OCI-LY7 (cell line): ENCODE results near the gene TNS1. TPM values are rescaled to one million over a fixed set of nuclear protein-coding genes. Genes with fewer than 3 reads are reported as not detected.

Experiments
- BruUV-seq: library from RNA; stranded (reverse); fragments of 400-500 nt; replicated peaks from 2 replicates; lab custom pipeline; 2021; lab: Mats Ljungman, UMichigan
- CTCF ChIA-PET: fragments of 300-600 bp; sonication (Branson Sonifier 250); formaldehyde crosslinking; loops from one replicate; lab custom pipeline; 2022; ENCODE audit warnings: antibody characterized with exemption; ENCODE audit not compliant: unreplicated experiment; lab: Charles Lee
- POLR2A ChIA-PET: fragments of 300-600 bp; sonication (Branson Sonifier 250); formaldehyde crosslinking; loops from one replicate; lab custom pipeline; 2022; ENCODE audit warnings: antibody characterized with exemption; lab: Charles Lee
- DNase-seq: peaks from one replicate; pipeline ENCODE4 v3.0.0-alpha.2; 2015; ENCODE audit warnings: low spot score
- H2AFZ ChIP-seq: fragments of 200-600 bp; sonication (generic), shearing (Covaris generic); 2 replicates; pipeline ENCODE4 v1.6.1; 2014; ENCODE audit warnings: mild to moderate bottlenecking, antibody characterized with exemption, low read length, moderate library complexity
- H3K27ac ChIP-seq: fragments of 200-600 bp; sonication (generic); 2 replicates; pipeline ENCODE4 v1.5.1; 2014; ENCODE audit warnings: mixed run types, low read depth, mild to moderate bottlenecking, moderate library complexity, low read length, inconsistent platforms; ENCODE audit not compliant: poor library complexity, severe bottlenecking
- H3K36me3 ChIP-seq: fragments of 200-600 bp; sonication (generic); 2 replicates; pipeline ENCODE4 v1.6.1; 2014; ENCODE audit warnings: mild to moderate bottlenecking, antibody characterized with exemption, low read length, moderate library complexity, mixed read lengths; ENCODE audit not compliant: insufficient read depth
- H3K4me1 ChIP-seq: fragments of 200-600 bp; sonication (generic); 2 replicates; pipeline ENCODE4 v1.5.1; 2014; ENCODE audit warnings: mild to moderate bottlenecking, low read length; ENCODE audit not compliant: insufficient read depth, poor library complexity, severe bottlenecking
- H3K4me2 ChIP-seq: fragments of 200-600 bp; sonication (generic); 2 replicates; pipeline ENCODE4 v1.6.1; 2014; ENCODE audit warnings: mild to moderate bottlenecking, low read length
- H3K4me3 ChIP-seq: fragments of 200-600 bp; sonication (generic); 2 replicates; pipeline ENCODE4 v1.5.1; 2014; ENCODE audit warnings: mild to moderate bottlenecking, low read depth, low read length; ENCODE audit not compliant: poor library complexity, severe bottlenecking
- H3K79me2 ChIP-seq: fragments of 200-600 bp; sonication (generic); 2 replicates; pipeline ENCODE4 v1.6.1; 2016; ENCODE audit warnings: low read depth, mild to moderate bottlenecking, low read length, moderate library complexity, mixed read lengths; ENCODE audit not compliant: insufficient read depth
- H3K9me2 ChIP-seq: fragments of 200-600 bp; sonication (generic); 2 replicates; pipeline ENCODE4 v1.6.1; 2016; ENCODE audit warnings: mild to moderate bottlenecking, low read length, mixed read lengths; ENCODE audit not compliant: insufficient read depth
- H3K9me3 ChIP-seq: fragments of 200-600 bp; sonication (generic); 2 replicates; pipeline ENCODE4 v1.6.1; 2014; ENCODE audit warnings: mild to moderate bottlenecking, mixed run types, low read length, mixed read lengths
- H4K20me1 ChIP-seq: fragments of 200-600 bp; sonication (generic); 2 replicates; pipeline ENCODE4 v1.6.1; 2014; ENCODE audit warnings: mild to moderate bottlenecking, antibody characterized with exemption, low read length, moderate library complexity, mixed read lengths; ENCODE audit not compliant: insufficient read depth
- EZH2phosphoT487 ChIP-seq: fragments of 200-600 bp; sonication (generic); IDR thresholded peaks from 2 replicates; pipeline ENCODE4 v1.6.1; 2018; ENCODE audit warnings: low read depth, borderline replicate concordance, mild to moderate bottlenecking, mixed run types, antibody characterized with exemption, low read length, moderate library complexity, mixed read lengths
- intact Hi-C: fragments of 100-400 bp; cut with micrococcal nuclease; formaldehyde crosslinking; loops from one replicate; pipeline ENCODE4 v1.10.0; 2022; ENCODE audit not compliant: unreplicated experiment
- total RNA-seq, 2 experiments: library from RNA; depleted of rRNA in 1 of 2; stranded (reverse); fragments of >200 nt in 1 of 2; shearing (Covaris generic) in 1 of 2; gene quantifications; 2 replicates each; pipeline ENCODE4 v1.2.3, GENCODE V29; 2014 to 2022
- TF ChIP-seq, protein P1 (sequence below): fragments of 200-600 bp; sonication (generic); conservative IDR thresholded peaks from 2 replicates; pipeline ENCODE4 v1.5.1; 2014; ENCODE audit warnings: mild to moderate bottlenecking, antibody characterized with exemption, low read length, moderate library complexity, mixed read lengths

TNS1 gene
- total RNA-seq, 2 experiments from 2014 or later: not detected

- Histone ChIP-seq H3K36me3 (no peaks in the 10 kb centered on the region), H3K27ac (no peak overlapping the region), H3K4me1 (no peaks in the 10 kb centered on the region), H2AFZ (no peak overlapping the region), H3K79me2 (no peaks in the 10 kb centered on the region), H4K20me1 (no peaks in the 10 kb centered on the region), H3K9me3 (no peaks in the 10 kb centered on the region), H3K4me2 (no peak overlapping the region), H3K9me2 (no peaks in the 10 kb centered on the region), H3K4me3 (no peak overlapping the region)
- intact Hi-C loops: no loop called here
- TF ChIP-seq, protein P1, sequence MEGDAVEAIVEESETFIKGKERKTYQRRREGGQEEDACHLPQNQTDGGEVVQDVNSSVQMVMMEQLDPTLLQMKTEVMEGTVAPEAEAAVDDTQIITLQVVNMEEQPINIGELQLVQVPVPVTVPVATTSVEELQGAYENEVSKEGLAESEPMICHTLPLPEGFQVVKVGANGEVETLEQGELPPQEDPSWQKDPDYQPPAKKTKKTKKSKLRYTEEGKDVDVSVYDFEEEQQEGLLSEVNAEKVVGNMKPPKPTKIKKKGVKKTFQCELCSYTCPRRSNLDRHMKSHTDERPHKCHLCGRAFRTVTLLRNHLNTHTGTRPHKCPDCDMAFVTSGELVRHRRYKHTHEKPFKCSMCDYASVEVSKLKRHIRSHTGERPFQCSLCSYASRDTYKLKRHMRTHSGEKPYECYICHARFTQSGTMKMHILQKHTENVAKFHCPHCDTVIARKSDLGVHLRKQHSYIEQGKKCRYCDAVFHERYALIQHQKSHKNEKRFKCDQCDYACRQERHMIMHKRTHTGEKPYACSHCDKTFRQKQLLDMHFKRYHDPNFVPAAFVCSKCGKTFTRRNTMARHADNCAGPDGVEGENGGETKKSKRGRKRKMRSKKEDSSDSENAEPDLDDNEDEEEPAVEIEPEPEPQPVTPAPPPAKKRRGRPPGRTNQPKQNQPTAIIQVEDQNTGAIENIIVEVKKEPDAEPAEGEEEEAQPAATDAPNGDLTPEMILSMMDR: no peak
- no peak for TF ChIP-seq EZH2phosphoT487
- POLR2A ChIA-PET: interaction anchor here (0.6 kb wide), 1 partner anchor 1336 kb away, joined by 3 read pairs; no protein-coding TSS in a partner anchor
- CTCF ChIA-PET: interaction anchor here (0.6 kb wide), 1 partner anchor 392 kb away, joined by 5 read pairs; no protein-coding TSS in a partner anchor
- no peak for DNase-seq
- no TSS peak for BruUV-seq
These were observed 98.8 kb downstream of the TNS1 start for GRCh38 chr2:217903859-217904613.

- no peaks in the 10 kb centered on the region for H3K79me2 ChIP-seq
- no peak overlapping the region for H3K27ac ChIP-seq
- BruUV-seq: no TSS peak
- no peaks in the 10 kb centered on the region for H3K4me1 ChIP-seq
- H4K20me1 ChIP-seq: no peaks in the 10 kb centered on the region
- TF ChIP-seq EZH2phosphoT487: no peak
- TF ChIP-seq, protein P1: no peak
- H3K9me2 ChIP-seq: no peaks in the 10 kb centered on the region
- no peak overlapping the region for H3K4me3 ChIP-seq
- ChIA-PET CTCF (no interaction called here), POLR2A (interaction anchor here (0.6 kb wide), 1 partner anchor 1335 kb away, joined by 3 read pairs; no protein-coding TSS in a partner anchor)
- H3K4me2 ChIP-seq: no peak overlapping the region
- H3K36me3 ChIP-seq: no peaks in the 10 kb centered on the region
- no peaks in the 10 kb centered on the region for H3K9me3 ChIP-seq
- H2AFZ ChIP-seq: no peak overlapping the region
- no peak for DNase-seq
- intact Hi-C loops: no loop called here
These were observed 99.5 kb downstream of the TNS1 start for GRCh38 chr2:217903142-217903858.
